ENCODE results near the gene PHACTR3.

- TF ChIP-seq POLR2AphosphoS5 (IDR thresholded peaks at IDR 0.05) (no peak), CTCF (IDR thresholded peaks at IDR 0.05 in 8 of 11, conservative IDR thresholded peaks at IDR 0.05 in 3 of 11) (no peak), POLR2A (IDR thresholded peaks at IDR 0.05) (no peak)
These were observed 126.4 kb downstream of the PHACTR3 start for GRCh38 chr20:59730722-59731121.

Measured in spleen (tissue), 7 donors.